ENCODE results near the gene PIP5K1B. TPM values are rescaled to one million over a fixed set of nuclear protein-coding genes. Genes with fewer than 3 reads are reported as not detected.

Gene PIP5K1B
- total and polyA plus RNA-seq, 2 of the 13 experiments (the other 11 are each of a cell fraction or from before 2014, with no cell fraction given), result 15.8 to 17.5 TPM

GRCh38 chr9:68969538-68969937 lies 264.5 kb downstream of the PIP5K1B start (continued):
- TF ChIP-seq ZSCAN22 (CRISPR knock-in tag; IDR thresholded peaks at IDR 0.05) (no peak), ZNF510 (CRISPR knock-in tag; IDR thresholded peaks at IDR 0.05; ENCODE audit: low read depth) (no peak), FOXP1 (IDR thresholded peaks at IDR 0.05) (no peak), FOXP1 (CRISPR knock-in tag; IDR thresholded peaks at IDR 0.05) (peak; percentile 91), HIVEP1 (CRISPR knock-in tag; IDR thresholded peaks at IDR 0.05) (no peak), SRSF4 (IDR thresholded peaks at IDR 0.05; ENCODE audit: low read depth, low read length, poor library complexity, severe bottlenecking) (no peak), ZNF7 (CRISPR knock-in tag; IDR thresholded peaks at IDR 0.05) (no peak), ZNF839 (CRISPR knock-in tag; IDR thresholded peaks at IDR 0.05; ENCODE audit: borderline replicate concordance) (no peak), TGIF2 (CRISPR knock-in tag; IDR thresholded peaks at IDR 0.05) (no peak), ZBTB3 (CRISPR knock-in tag; IDR thresholded peaks at IDR 0.05; ENCODE audit: borderline replicate concordance, low read depth) (no peak), FOSL2 (CRISPR knock-in tag; IDR thresholded peaks at IDR 0.05) (peak; percentile 78), RERE (CRISPR knock-in tag; IDR thresholded peaks at IDR 0.05; ENCODE audit: low read depth) (peak; percentile 83), ZNF383 (CRISPR knock-in tag; IDR thresholded peaks at IDR 0.05; ENCODE audit: borderline replicate concordance) (no peak), SMARCC2 (IDR thresholded peaks at IDR 0.05) (no peak), WIZ (CRISPR knock-in tag; IDR thresholded peaks at IDR 0.05) (no peak), CREM (IDR thresholded peaks at IDR 0.05) (peak; percentile 91), CREM (CRISPR knock-in tag; IDR thresholded peaks at IDR 0.05) (no peak), DNMT1 (CRISPR knock-in tag; IDR thresholded peaks at IDR 0.05) (no peak), ZNF558 (CRISPR knock-in tag; IDR thresholded peaks at IDR 0.05; ENCODE audit: borderline replicate concordance) (no peak), ZFAT (CRISPR knock-in tag; conservative IDR thresholded peaks at IDR 0.05) (no peak), ARNT2 (CRISPR knock-in tag; IDR thresholded peaks at IDR 0.05; ENCODE audit: low read depth) (no peak), ZNF260 (CRISPR knock-in tag; IDR thresholded peaks at IDR 0.05; ENCODE audit: borderline replicate concordance, low read depth) (no peak), GZF1 (CRISPR knock-in tag; IDR thresholded peaks at IDR 0.05) (no peak), MXI1 (IDR thresholded peaks at IDR 0.05; ENCODE audit: borderline replicate concordance, low read depth, low read length) (no peak), MTA3 (CRISPR knock-in tag; IDR thresholded peaks at IDR 0.05) (no peak), ARNT (IDR thresholded peaks at IDR 0.05) (no peak), SOX5 (CRISPR knock-in tag; IDR thresholded peaks at IDR 0.05; ENCODE audit: borderline replicate concordance) (peak; percentile 99), TEAD2 (CRISPR knock-in tag; IDR thresholded peaks at IDR 0.05) (no peak), ZBTB7A (CRISPR knock-in tag; IDR thresholded peaks at IDR 0.05) (no peak)
- TF ChIP-seq, protein P1, sequence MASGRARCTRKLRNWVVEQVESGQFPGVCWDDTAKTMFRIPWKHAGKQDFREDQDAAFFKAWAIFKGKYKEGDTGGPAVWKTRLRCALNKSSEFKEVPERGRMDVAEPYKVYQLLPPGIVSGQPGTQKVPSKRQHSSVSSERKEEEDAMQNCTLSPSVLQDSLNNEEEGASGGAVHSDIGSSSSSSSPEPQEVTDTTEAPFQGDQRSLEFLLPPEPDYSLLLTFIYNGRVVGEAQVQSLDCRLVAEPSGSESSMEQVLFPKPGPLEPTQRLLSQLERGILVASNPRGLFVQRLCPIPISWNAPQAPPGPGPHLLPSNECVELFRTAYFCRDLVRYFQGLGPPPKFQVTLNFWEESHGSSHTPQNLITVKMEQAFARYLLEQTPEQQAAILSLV (CRISPR knock-in tag; IDR thresholded peaks at IDR 0.05; ENCODE audit: borderline replicate concordance), result no peak
